PFSK-1 (cell line): ENCODE data around the gene KDM2B.

Experiments
- POLR2AphosphoS5 ChIP-seq: IDR thresholded peaks from 2 replicates; pipeline ENCODE4 v1.6.1; 2012; ENCODE audit warnings: low read depth, mild to moderate bottlenecking, control low read depth, low read length, moderate library complexity
- SIN3A ChIP-seq: IDR thresholded peaks from 2 replicates; pipeline ENCODE4 v1.6.1; 2012; ENCODE audit warnings: mild to moderate bottlenecking, low read length, moderate library complexity, borderline replicate concordance; ENCODE audit not compliant: insufficient read depth
- TAF1 ChIP-seq: IDR thresholded peaks from 2 replicates; pipeline ENCODE4 v1.6.1; 2012; ENCODE audit warnings: low read length, control low read depth, borderline replicate concordance; ENCODE audit not compliant: insufficient read depth
- TF ChIP-seq, protein P1 (sequence below), 2 experiments: IDR thresholded peaks; 2 replicates each; pipeline versions ENCODE4 v1.6.1 to v1.8.0; 2011 to 2012; ENCODE audit warnings: low read depth in 2 of 2, low read length in 2 of 2, control low read depth in 1 of 2, inconsistent platforms in 1 of 2, mild to moderate bottlenecking in 1 of 2, moderate library complexity in 1 of 2; ENCODE audit not compliant: insufficient read depth in 1 of 2

DNA sequence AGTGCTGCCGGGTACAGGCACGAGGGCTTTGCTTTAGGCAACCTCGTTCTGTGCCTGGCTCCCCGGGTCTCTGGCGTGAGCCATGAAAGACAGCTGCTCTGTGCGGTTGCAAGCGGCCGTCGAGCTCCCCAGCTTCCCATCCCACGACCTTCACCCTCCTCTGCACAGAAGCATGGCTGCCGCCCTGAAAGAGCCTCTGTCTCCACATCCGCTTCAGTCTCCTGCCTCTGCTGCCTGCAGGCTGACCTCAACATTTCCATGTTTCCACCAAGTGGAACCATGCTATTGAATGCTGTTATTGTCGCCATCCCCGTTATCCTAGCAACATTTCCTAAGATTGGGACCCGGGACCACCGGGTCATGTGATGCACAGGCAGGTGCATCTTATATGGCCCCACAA is 57.1 kb downstream of the KDM2B start:
- no peak for TF ChIP-seq TAF1
- no peak for TF ChIP-seq POLR2AphosphoS5
- TF ChIP-seq, protein P1, sequence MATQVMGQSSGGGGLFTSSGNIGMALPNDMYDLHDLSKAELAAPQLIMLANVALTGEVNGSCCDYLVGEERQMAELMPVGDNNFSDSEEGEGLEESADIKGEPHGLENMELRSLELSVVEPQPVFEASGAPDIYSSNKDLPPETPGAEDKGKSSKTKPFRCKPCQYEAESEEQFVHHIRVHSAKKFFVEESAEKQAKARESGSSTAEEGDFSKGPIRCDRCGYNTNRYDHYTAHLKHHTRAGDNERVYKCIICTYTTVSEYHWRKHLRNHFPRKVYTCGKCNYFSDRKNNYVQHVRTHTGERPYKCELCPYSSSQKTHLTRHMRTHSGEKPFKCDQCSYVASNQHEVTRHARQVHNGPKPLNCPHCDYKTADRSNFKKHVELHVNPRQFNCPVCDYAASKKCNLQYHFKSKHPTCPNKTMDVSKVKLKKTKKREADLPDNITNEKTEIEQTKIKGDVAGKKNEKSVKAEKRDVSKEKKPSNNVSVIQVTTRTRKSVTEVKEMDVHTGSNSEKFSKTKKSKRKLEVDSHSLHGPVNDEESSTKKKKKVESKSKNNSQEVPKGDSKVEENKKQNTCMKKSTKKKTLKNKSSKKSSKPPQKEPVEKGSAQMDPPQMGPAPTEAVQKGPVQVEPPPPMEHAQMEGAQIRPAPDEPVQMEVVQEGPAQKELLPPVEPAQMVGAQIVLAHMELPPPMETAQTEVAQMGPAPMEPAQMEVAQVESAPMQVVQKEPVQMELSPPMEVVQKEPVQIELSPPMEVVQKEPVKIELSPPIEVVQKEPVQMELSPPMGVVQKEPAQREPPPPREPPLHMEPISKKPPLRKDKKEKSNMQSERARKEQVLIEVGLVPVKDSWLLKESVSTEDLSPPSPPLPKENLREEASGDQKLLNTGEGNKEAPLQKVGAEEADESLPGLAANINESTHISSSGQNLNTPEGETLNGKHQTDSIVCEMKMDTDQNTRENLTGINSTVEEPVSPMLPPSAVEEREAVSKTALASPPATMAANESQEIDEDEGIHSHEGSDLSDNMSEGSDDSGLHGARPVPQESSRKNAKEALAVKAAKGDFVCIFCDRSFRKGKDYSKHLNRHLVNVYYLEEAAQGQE (IDR thresholded peaks at IDR 0.05; ENCODE audit: insufficient read depth in 1 of 2, low read depth in 2 of 2, low read length in 2 of 2) = no peak
- no peak for TF ChIP-seq SIN3A
